Hematopoietic multipotent progenitor cell treated with erythropoietin and hydrocortisone succinate and interleukin-3 and kit ligand, for 15 days (in vitro differentiated cells): ENCODE measurements around the gene IL1RAP.
"Not testable (repeated sequence)": the region's sequence is repeated elsewhere in the genome, so short reads cannot be mapped to it uniquely, and the experiment has no call there.

ENCODE experiments used
- DNase-seq: peaks from one replicate; pipeline ENCODE4 v3.0.0-alpha.2; 2015; ENCODE audit warnings: low spot score

The IL1RAP gene

DNA sequence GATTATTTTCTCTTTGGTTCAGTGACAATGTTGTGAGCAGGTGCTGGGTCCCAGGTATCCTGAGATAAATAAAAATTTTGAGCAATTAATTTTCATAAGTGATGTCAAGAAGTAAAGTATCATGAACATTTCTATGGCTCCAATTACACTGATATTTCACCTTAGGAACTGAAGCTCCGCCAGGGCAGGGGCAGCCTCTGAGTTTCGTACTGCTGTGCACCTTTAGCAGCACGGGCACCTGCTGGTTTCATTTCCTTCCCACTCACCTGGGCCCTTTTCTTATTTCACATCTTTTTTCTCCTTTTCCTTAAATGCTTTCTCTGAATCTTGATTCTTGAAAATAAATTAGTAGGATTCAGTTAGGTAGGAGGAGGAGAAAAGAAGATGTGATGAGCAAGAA, 1.2 kb upstream of the IL1RAP start:
- DNase-seq: no peak

DNA sequence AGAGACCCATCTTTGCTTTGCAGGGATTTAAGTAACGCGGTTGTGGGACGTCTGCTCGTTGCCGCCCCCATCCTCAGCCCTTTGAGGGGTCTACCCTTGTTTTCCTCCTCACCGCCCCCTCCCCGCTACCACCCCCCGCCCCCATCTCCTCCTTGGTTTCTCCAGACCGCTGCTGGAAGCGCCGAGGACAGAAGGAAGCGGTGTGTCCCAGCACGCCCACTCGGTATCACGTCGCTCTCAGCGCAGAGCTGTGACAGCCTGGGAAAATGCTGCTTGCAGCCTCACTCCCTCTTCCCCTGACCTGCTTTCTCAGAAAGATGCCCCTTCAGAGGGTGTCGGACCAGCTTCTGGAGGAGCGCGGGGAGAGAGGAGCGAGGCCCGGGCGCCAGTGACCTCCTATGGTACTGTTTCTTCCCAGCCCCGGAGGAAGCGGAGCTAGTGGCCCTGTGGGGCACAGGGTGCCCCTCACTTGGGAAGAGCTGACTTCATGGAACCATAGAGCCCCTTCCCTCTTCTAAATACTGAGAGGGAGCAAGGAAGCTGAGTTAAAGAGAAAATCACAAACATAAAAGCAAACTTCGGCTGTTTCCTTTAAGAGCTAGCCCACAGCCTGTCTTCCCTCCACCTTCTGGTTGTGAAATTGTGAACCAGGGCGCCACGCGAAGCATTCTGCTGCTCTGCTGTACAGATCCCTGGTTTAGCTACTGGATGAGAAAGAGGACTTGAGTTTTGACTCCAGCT, 698 bp downstream of the IL1RAP start:
- no peak for DNase-seq

DNA sequence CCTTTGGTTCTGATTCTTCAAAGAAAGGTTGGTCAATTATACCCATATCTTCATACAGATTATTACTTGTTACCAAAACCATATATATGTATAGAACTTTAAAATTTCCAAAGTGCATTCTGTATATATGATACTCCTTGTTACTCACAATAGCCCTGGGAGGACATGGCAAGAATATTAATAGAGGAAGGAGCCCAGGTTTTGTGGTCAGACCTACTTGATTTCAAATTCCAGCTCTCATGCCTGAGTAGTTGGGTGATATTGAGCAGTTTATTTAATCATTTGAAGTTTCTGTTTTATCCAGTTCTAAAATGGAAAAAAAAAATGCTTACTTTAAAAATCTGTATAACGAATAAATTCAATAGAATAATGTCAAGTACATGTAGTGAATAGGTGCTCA, 2.5 kb downstream of the IL1RAP start:
- DNase-seq: no peak

DNA sequence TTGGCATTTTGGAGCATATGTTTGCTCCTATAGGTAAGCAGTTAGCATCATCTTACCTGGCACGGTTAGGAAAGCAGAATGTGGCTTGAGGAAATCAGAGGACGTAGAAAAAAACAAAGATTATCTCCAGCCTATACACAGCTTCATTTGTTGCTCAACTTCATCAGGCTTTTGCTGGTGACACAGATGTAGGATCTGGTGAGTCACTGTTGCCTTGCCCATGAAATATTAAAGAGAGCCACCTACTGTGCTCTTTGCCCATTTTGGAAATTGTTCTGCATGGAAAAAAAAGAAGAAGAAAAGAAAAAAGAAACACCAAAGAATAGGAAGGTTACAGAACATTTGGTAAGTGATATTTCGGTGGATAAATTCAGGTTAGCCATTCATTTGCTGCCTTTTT, 3.8 kb downstream of the IL1RAP start:
- no peak for DNase-seq

DNA sequence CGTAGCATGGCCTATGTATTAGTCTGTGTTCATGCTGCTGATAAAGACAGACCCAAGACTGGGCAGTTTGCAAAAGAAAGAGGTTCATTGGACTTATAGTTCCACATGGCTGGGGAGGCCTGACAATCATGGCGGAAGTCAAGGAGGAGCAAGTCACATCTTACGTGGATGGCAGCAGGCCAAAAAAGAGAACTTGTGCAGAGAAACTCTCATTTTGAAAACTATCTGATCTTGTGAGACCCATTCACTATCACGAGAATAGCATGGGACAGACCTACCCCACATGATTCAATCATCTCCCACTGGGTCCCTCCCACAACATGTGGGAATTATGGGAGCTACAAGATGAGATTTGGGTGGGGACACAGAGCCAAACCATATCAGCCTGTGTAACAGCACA, 4.6 kb downstream of the IL1RAP start:
- DNase-seq: not testable (repeated sequence)

- DNase-seq: no peak
Measured at GRCh38 chr3:190519886-190520285, 6.0 kb downstream of the IL1RAP start.

GRCh38 chr3:190521998-190522397, 8.1 kb downstream of the IL1RAP start:
- DNase-seq: no peak

DNA sequence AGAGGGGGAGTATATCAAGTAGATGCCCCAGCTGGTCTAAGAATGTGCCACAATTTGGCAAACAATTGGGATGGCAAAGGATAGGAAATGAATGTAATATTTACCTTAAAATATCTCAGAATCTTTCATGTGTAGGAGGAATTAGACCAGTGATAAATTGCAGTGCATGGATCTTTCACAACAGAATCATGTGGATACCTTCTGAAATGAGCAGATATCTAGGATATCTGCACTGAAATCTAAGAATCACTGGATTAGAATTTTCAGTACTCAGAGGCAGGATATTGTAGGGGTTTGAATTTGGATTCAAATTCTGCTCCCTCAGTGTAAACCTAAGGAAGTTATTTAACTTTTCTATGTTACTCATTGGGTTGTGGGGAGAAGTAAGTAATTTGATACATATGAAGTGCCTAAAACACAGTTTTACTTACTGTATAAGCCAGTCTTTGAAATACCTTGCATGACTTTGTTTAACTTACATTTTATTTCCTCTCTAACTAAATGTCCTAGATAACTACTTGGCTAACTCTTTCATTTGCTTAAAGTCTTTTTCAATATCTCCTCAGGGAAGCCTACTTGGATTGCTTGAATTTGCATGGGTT, 8.8 kb downstream of the IL1RAP start:
- no peak for DNase-seq

DNA sequence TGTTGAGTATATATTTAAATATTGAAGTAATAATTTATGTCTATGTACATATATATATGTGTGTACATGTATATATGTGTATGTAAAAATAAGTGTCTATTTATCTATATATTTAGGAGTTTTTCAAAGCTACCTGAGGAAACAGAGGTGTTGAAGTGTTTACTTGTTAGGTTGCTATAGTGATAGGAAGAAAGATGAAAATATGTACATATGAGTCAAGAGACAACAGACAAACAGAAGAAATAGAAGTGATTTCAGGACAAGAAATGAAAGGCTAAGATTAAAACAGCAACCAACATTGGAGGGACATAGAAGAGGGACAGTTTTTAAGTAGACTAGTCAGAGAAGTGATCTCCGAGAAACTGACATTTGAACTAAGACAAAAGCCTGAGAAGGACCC, 11.1 kb downstream of the IL1RAP start:
- no peak for DNase-seq

DNA sequence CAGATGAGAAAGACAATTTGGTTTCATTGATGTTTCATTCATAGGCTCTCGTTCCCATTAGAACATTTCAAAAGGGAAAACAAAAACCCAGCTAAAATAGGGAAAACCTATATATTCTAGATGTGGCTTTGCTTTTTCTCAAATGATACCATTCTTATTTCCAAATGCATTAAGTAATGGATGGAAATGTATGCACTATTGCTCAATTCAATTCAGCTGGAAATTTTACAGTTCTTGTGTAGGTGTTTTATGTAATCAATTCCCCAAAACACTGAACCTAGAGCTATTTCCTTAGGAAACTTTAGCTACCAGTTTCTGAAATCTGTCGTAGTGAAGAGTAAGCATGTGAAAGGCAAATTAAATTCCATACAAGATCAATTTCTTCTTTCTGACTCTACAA, 11.7 kb downstream of the IL1RAP start:
- no peak for DNase-seq

GRCh38 chr3:190526787-190527762, 13.2 kb downstream of the IL1RAP start:
- no peak for DNase-seq

GRCh38 chr3:190528706-190529105, 14.8 kb downstream of the IL1RAP start:
- no peak for DNase-seq

GRCh38 chr3:190531406-190531805, 17.5 kb downstream of the IL1RAP start:
- no peak for DNase-seq

DNA sequence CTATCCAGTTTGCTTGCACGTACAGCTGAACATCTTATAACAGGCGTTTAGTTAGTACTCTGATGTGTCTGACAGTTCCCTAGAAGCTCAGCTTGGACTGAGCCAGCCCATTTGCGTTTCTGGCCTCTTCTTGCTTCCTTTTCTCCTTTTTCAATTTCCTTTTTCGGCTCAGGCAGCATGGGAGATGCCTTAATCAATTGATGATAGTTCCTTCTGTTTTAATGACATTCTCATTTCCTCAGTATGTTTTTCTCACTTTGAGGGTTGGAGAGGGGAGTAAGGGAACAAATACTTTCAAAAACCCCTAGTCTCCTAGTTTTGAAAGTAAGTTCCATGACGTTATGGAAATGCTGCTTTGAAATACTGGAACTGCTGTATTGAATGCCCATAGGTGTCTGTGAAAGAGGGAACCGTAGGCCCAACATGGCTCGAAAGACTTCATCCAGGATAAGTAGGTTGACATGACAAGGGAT, 18.9 kb downstream of the IL1RAP start:
- DNase-seq: no peak

- no peak for DNase-seq
Measured at GRCh38 chr3:190533511-190534281, 19.8 kb downstream of the IL1RAP start.

GRCh38 chr3:190534386-190534785, 20.5 kb downstream of the IL1RAP start:
- no peak for DNase-seq

DNA sequence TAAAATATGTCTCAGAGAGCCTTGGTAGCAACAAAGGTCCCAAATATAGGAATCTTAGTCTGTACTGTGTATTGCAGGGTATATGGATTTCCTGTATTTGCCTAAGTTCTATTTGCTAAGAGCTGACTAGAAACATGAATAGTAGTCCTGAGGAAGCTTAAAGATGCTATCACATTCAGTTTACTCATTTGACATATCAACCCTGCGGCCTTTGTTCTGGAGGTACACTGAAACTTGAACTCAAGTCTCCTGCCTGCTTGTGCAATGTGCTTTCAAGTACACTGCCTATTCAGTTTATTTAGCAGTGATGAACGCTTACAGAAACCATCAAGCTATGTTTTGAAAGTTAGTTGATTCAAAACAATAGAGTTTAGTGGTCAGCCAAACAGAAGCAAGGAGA, 21.1 kb downstream of the IL1RAP start:
- no peak for DNase-seq

GRCh38 chr3:190537146-190537545, 23.3 kb downstream of the IL1RAP start:
- no peak for DNase-seq

GRCh38 chr3:190538288-190538687, 24.4 kb downstream of the IL1RAP start:
- no peak for DNase-seq

DNA sequence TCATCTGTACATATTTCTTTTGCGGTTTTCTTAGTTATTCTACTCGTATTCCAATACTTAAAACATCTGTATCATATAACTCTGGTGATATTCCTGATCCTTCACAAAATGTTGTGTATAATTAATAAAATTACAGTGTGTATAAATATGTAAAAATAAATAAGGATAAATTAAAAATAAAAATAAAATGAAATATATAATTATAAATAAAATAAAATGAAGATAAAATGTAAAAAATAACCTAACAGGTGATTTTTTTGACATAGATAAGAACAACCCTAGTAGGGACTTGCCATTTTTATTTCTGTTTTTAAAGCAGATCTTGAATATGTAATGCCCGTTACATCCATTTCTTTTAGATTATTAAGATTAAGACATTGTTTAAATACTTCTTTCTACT, 25.6 kb downstream of the IL1RAP start:
- no peak for DNase-seq

DNA sequence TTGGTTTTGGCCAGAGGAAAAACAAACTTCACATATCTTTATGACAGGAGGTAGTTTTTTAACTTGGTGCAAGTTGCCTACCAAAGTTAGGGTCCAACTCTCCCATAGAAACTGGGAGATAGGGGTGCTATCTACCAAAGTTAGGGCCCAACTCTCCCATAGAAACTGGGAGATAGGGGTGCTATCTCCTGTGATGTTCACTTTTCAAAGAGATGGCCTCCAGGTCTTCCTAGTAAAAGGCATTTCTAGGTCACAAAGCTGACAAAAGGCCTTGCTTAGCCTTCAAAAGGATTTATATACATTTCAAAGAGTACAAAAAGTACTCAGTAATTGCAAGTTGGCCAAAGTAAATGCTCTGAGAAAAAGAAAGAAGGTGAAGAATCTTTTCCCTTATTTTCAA, 27.1 kb downstream of the IL1RAP start:
- no peak for DNase-seq

DNA sequence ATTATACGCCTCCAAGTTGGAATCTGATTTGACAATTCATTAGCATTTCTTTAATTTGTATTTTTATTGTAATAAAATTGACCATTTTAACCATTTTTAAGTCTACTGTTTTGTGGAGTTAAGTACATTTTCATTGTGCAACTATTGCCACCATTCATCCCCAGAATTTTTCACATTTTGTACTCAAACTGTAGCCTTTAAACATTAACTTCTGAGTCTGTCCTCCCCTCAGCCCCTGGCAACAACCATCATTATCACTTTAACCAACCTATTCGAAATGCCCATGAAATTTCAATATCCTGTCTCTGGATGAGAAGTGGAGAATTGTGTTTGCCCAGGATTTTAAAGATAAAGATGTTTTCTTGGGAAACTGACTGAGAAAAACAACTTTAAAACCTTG, 27.7 kb downstream of the IL1RAP start:
- DNase-seq: no peak
